OCI-LY7 (cell line): ENCODE data around the gene CYP24A1.
A peak's percentile ranks its signal among the peaks of the same experiment; 100 is the strongest.

ENCODE experiments used
- EZH2phosphoT487 ChIP-seq: fragments of 200-600 bp; sonication (generic); IDR thresholded peaks from 2 replicates; pipeline ENCODE4 v1.6.1; 2018; ENCODE audit warnings: low read depth, borderline replicate concordance, mild to moderate bottlenecking, mixed run types, antibody characterized with exemption, low read length, moderate library complexity, mixed read lengths
- TF ChIP-seq, protein P1 (sequence below): fragments of 200-600 bp; sonication (generic); conservative IDR thresholded peaks from 2 replicates; pipeline ENCODE4 v1.5.1; 2014; ENCODE audit warnings: mild to moderate bottlenecking, antibody characterized with exemption, low read length, moderate library complexity, mixed read lengths

GRCh38 chr20:54197621-54198604 is 24.1 kb upstream of the CYP24A1 start:
- TF ChIP-seq, protein P1, sequence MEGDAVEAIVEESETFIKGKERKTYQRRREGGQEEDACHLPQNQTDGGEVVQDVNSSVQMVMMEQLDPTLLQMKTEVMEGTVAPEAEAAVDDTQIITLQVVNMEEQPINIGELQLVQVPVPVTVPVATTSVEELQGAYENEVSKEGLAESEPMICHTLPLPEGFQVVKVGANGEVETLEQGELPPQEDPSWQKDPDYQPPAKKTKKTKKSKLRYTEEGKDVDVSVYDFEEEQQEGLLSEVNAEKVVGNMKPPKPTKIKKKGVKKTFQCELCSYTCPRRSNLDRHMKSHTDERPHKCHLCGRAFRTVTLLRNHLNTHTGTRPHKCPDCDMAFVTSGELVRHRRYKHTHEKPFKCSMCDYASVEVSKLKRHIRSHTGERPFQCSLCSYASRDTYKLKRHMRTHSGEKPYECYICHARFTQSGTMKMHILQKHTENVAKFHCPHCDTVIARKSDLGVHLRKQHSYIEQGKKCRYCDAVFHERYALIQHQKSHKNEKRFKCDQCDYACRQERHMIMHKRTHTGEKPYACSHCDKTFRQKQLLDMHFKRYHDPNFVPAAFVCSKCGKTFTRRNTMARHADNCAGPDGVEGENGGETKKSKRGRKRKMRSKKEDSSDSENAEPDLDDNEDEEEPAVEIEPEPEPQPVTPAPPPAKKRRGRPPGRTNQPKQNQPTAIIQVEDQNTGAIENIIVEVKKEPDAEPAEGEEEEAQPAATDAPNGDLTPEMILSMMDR: peak; percentile 61
- no peak for TF ChIP-seq EZH2phosphoT487
